BJ (cell line): ENCODE measurements around the gene SLC26A8. TPM values are rescaled to one million over a fixed set of nuclear protein-coding genes. Genes with fewer than 3 reads are reported as not detected.
"Not testable (repeated sequence)": the region's sequence is repeated elsewhere in the genome, so short reads cannot be mapped to it uniquely, and the experiment has no call there.

Source experiments
- CTCF ChIA-PET: fragments of 350-600 bp; formaldehyde crosslinking; extraction: SDS; loops from one replicate; lab custom pipeline; 2021; ENCODE audit warnings: antibody characterized with exemption, inconsistent platforms; lab: Yijun Ruan, JAX
- POLR2A ChIA-PET: fragments of 300-600 bp; sonication (Branson Sonifier 250); formaldehyde crosslinking; extraction: SDS; loops from one replicate; lab custom pipeline; 2021; ENCODE audit warnings: antibody characterized with exemption; lab: Charles Lee
- DNase-seq: peaks from one replicate; pipeline ENCODE4 v3.0.0-alpha.2; 2011; ENCODE audit warnings: low read depth
- H3K27me3 ChIP-seq: 2 replicates; pipeline ENCODE4 v1.6.0; 2011; ENCODE audit warnings: low read length; ENCODE audit not compliant: control insufficient read depth, insufficient read depth
- H3K36me3 ChIP-seq: 2 replicates; pipeline ENCODE4 v1.5.1; 2011; ENCODE audit warnings: low read length; ENCODE audit not compliant: control insufficient read depth, insufficient read depth
- H3K4me3 ChIP-seq: 2 replicates; pipeline ENCODE4 v1.5.1; 2011; ENCODE audit warnings: low read depth, mild to moderate bottlenecking, control low read depth, low read length
- polyA plus RNA-seq: library from polyadenylated mRNA; depleted of rRNA; stranded (reverse); fragments of >200 nt; gene quantifications from 2 replicates; pipeline ENCODE4 v1.2.3, GENCODE V29; 2011
- TF ChIP-seq, protein P1 (sequence below): IDR thresholded peaks from 2 replicates; pipeline ENCODE4 v1.5.1; 2011; ENCODE audit warnings: low read depth, mild to moderate bottlenecking, control low read depth, inconsistent platforms, low read length, moderate library complexity; ENCODE audit not compliant: insufficient read depth

The SLC26A8 gene
- polyA plus RNA-seq, 1 experiment, result not detected

GRCh38 chr6:36019167-36019566, 5.3 kb downstream of the SLC26A8 start:
- POLR2A ChIA-PET, result no interaction called here
- no peak for DNase-seq
- H3K27me3 ChIP-seq, result no peaks in the 10 kb centered on the region; the same call in 1 of the 2 replicates
- CTCF ChIA-PET, result no interaction called here
- TF ChIP-seq, protein P1, sequence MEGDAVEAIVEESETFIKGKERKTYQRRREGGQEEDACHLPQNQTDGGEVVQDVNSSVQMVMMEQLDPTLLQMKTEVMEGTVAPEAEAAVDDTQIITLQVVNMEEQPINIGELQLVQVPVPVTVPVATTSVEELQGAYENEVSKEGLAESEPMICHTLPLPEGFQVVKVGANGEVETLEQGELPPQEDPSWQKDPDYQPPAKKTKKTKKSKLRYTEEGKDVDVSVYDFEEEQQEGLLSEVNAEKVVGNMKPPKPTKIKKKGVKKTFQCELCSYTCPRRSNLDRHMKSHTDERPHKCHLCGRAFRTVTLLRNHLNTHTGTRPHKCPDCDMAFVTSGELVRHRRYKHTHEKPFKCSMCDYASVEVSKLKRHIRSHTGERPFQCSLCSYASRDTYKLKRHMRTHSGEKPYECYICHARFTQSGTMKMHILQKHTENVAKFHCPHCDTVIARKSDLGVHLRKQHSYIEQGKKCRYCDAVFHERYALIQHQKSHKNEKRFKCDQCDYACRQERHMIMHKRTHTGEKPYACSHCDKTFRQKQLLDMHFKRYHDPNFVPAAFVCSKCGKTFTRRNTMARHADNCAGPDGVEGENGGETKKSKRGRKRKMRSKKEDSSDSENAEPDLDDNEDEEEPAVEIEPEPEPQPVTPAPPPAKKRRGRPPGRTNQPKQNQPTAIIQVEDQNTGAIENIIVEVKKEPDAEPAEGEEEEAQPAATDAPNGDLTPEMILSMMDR, result no peak
- H3K4me3 ChIP-seq, result no peak overlapping the region
- H3K36me3 ChIP-seq, result no peaks in the 10 kb centered on the region

DNA sequence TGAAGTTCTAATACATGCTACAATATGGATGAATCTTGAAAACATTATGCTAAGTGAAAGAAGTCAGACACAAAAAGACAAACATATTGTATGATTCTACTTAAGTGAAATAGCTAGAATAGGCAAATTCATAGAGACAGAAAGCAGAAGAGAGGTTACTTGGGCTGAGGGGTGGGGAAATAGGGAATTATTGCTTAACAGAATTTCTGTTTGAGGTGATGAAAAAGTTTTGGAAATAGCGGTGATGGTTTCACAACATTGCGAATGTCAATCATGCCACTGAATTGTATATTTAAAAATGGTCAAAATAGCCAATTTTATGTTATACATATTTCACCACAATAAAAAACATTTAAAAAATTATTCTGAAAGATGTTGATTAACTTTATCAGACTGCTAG, 6.1 kb downstream of the SLC26A8 start:
- ChIA-PET POLR2A (interaction anchor here (0.7 kb wide), 1 partner anchor 131 kb away, joined by 3 read pairs; no protein-coding TSS in a partner anchor), CTCF (no interaction called here)
- DNase-seq, result no peak
- Histone ChIP-seq H3K27me3 (peaks cover 3% of the 10 kb centered on the region), H3K4me3 (no peak overlapping the region), H3K36me3 (no peaks in the 10 kb centered on the region)
- TF ChIP-seq, protein P1, result no peak

DNA sequence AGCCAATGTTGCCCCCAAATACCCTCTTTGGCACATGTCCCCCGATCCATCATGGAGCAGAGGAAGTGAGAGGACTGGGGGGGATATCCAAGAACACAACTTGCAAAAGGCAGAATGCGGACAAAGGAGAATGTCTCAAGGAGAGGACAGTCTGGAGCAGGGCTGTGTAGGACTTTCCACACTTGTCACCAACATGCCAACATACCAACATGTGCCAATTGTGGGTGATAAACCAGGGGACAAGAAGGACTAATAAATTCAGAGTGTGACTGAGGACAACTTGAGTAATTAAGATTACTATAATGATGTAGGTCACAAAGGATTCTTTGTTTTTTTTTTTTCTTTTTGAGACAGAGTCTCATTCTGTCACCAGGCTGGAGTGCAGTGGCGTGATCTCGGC, 8.8 kb downstream of the SLC26A8 start:
- POLR2A ChIA-PET, result no interaction called here
- H3K36me3 ChIP-seq, result no peaks in the 10 kb centered on the region
- TF ChIP-seq, protein P1, result no peak

GRCh38 chr6:36000451-36000850, 24.0 kb downstream of the SLC26A8 start:
- no peaks in the 10 kb centered on the region for H3K27me3 ChIP-seq
- ChIA-PET POLR2A (no interaction called here), CTCF (no interaction called here)
- H3K4me3 ChIP-seq, result no peak overlapping the region
- TF ChIP-seq, protein P1, result no peak
- H3K36me3 ChIP-seq, result no peaks in the 10 kb centered on the region
- DNase-seq, result no peak

More for the DNA sequence above, 8.8 kb downstream of the SLC26A8 start:
- H3K4me3 ChIP-seq, result no peak overlapping the region
- DNase-seq, result no peak
- CTCF ChIA-PET, result no interaction called here
- H3K27me3 ChIP-seq, result peaks cover 3% of the 10 kb centered on the region

DNA sequence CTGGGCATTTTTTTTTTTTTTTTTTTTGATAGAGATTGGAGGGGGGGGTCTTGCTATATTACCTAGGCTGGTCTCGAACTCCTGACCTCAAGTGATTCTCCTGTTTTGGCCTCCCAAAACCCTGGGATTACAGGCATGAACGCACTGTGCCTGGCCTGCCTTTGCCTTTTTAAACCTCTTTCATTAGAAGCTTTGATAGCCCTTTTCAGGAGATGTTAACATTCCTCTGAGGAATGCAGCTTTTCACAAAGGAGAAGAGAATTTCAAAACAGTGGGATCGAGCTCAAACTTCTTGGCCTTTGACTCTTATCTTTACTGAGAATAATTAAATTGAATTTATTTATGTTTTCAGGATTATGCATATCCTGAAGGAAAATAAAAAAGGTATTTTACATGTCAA, 31.3 kb downstream of the SLC26A8 start:
- no peak overlapping the region for H3K4me3 ChIP-seq
- POLR2A ChIA-PET, result no interaction called here
- CTCF ChIA-PET, result interaction anchor here (1.2 to 1.8 kb wide), 2 partner anchors 35 to 102 kb away, joined by 3 to 4 read pairs; partner anchors contain the start of gene MAPK14

DNA sequence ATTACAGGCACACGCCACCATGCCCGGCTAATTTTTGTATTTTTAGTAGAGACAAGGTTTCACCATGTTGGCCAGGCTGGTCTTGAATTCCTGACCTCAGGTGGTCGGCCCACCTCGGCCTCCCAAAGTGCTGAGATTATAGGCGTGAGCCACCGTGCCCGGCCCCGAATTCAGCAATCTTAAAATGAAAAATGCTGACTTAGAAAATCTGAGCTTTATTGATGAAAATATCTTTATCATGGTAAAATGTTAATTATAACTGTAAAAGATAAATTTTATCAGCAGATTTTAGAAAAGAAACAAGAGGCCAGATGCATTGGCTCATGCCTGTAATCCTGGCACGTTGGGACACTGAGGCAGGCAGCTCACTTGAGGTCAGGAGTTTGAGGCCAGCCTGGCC, 36.4 kb downstream of the SLC26A8 start:
- DNase-seq, H3K4me3 ChIP-seq, H3K27me3 ChIP-seq, H3K36me3 ChIP-seq, CTCF ChIA-PET, POLR2A ChIA-PET: not testable (repeated sequence)

More for the DNA sequence above, 31.3 kb downstream of the SLC26A8 start:
- H3K27me3 ChIP-seq, result peaks cover 4% of the 10 kb centered on the region; the same call in 1 of the 2 replicates
- TF ChIP-seq, protein P1, result no peak
- H3K36me3 ChIP-seq, result no peaks in the 10 kb centered on the region
- DNase-seq, result no peak
